Skeletal muscle satellite cell (primary cell): ENCODE measurements around the gene KLRC3.

ENCODE experiments used
- H3K27me3 ChIP-seq: 2 replicates; pipeline ENCODE4 v1.7.0; 2013; ENCODE audit warnings: low read length; ENCODE audit not compliant: control insufficient read depth, insufficient read depth
- H3K36me3 ChIP-seq: 2 replicates; pipeline ENCODE4 v1.7.0; 2013; ENCODE audit warnings: mild to moderate bottlenecking, control low read depth, low read length; ENCODE audit not compliant: insufficient read depth
- H3K4me1 ChIP-seq: 2 replicates; pipeline ENCODE4 v1.7.0; 2013; ENCODE audit warnings: low read length; ENCODE audit not compliant: control insufficient read depth, insufficient read depth
- H3K4me2 ChIP-seq: 2 replicates; pipeline ENCODE4 v1.7.0; 2013; ENCODE audit warnings: mild to moderate bottlenecking, low read length
- H3K4me3 ChIP-seq: 2 replicates; pipeline ENCODE4 v1.7.0; 2013; ENCODE audit warnings: low read length
- H3K9ac ChIP-seq: 2 replicates; pipeline ENCODE4 v1.7.0; 2013; ENCODE audit warnings: mild to moderate bottlenecking, low read depth, low read length, moderate library complexity
- H3K9me3 ChIP-seq: replicated peaks from 2 replicates; pipeline ENCODE4 v1.7.0; 2013; ENCODE audit warnings: mild to moderate bottlenecking, control low read depth, low read length

The KLRC3 gene

GRCh38 chr12:10366875-10367274 is 53.5 kb downstream of the KLRC3 start:
- no peak overlapping the region for H3K4me3 ChIP-seq
- H3K36me3 ChIP-seq, result no peaks in the 10 kb centered on the region
- H3K27me3 ChIP-seq, result no peaks in the 10 kb centered on the region
- H3K4me1 ChIP-seq, result peaks cover 36% of the 10 kb centered on the region
- no peak overlapping the region for H3K4me2 ChIP-seq
- no peak overlapping the region for H3K9ac ChIP-seq
- no peaks in the 10 kb centered on the region for H3K9me3 ChIP-seq

GRCh38 chr12:10365696-10366405 is 54.5 kb downstream of the KLRC3 start:
- Histone ChIP-seq H3K4me1 (peaks cover 44% of the 10 kb centered on the region), H3K27me3 (no peaks in the 10 kb centered on the region), H3K4me3 (peak overlapping the region; percentile 72), H3K9me3 (no peaks in the 10 kb centered on the region), H3K4me2 (peak overlapping the region; percentile 90), H3K9ac (peak overlapping the region; percentile 84), H3K36me3 (no peaks in the 10 kb centered on the region)

GRCh38 chr12:10364815-10365622 is 55.4 kb downstream of the KLRC3 start:
- Histone ChIP-seq H3K4me3 (peak overlapping the region; percentile 72), H3K9me3 (no peaks in the 10 kb centered on the region), H3K9ac (peak overlapping the region; percentile 84), H3K4me2 (peak overlapping the region; percentile 90), H3K27me3 (no peaks in the 10 kb centered on the region), H3K4me1 (peaks cover 44% of the 10 kb centered on the region), H3K36me3 (no peaks in the 10 kb centered on the region)

- H3K27me3 ChIP-seq, result no peaks in the 10 kb centered on the region
- H3K4me1 ChIP-seq, result peaks cover 44% of the 10 kb centered on the region
- H3K9me3 ChIP-seq, result no peaks in the 10 kb centered on the region
- no peaks in the 10 kb centered on the region for H3K36me3 ChIP-seq
- H3K4me2 ChIP-seq, result peak overlapping the region; percentile 90
- H3K4me3 ChIP-seq, result peak overlapping the region; percentile 72
- H3K9ac ChIP-seq, result peak overlapping the region; percentile 84
Observed at GRCh38 chr12:10363914-10364814, 56.2 kb downstream of the KLRC3 start.

GRCh38 chr12:10363658-10363913 is 56.8 kb downstream of the KLRC3 start:
- Histone ChIP-seq H3K4me2 (peak overlapping the region; percentile 90), H3K36me3 (no peaks in the 10 kb centered on the region), H3K4me3 (peak overlapping the region; percentile 72), H3K27me3 (no peaks in the 10 kb centered on the region), H3K4me1 (peaks cover 44% of the 10 kb centered on the region), H3K9ac (peak overlapping the region; percentile 84), H3K9me3 (no peaks in the 10 kb centered on the region)

GRCh38 chr12:10362828-10363657 is 57.4 kb downstream of the KLRC3 start:
- Histone ChIP-seq H3K27me3 (no peaks in the 10 kb centered on the region), H3K4me1 (peaks cover 44% of the 10 kb centered on the region), H3K9ac (no peak overlapping the region), H3K9me3 (no peaks in the 10 kb centered on the region), H3K4me2 (peak overlapping the region; percentile 90), H3K36me3 (no peaks in the 10 kb centered on the region), H3K4me3 (no peak overlapping the region)

GRCh38 chr12:10362325-10362724 is 58.1 kb downstream of the KLRC3 start:
- Histone ChIP-seq H3K4me2 (no peak overlapping the region), H3K27me3 (no peaks in the 10 kb centered on the region), H3K9ac (no peak overlapping the region), H3K4me1 (peaks cover 44% of the 10 kb centered on the region), H3K9me3 (no peaks in the 10 kb centered on the region), H3K36me3 (no peaks in the 10 kb centered on the region), H3K4me3 (no peak overlapping the region)
